Endothelial cell of umbilical vein (primary cell): ENCODE results near the gene PPP2R3C. TPM values are rescaled to one million over a fixed set of nuclear protein-coding genes. Genes with fewer than 3 reads are reported as not detected.

Source experiments
- BruUV-seq: library from RNA; stranded (reverse); fragments of 400-500 nt; replicated peaks from 2 replicates; lab custom pipeline; 2021; lab: Mats Ljungman, UMichigan
- CTCF ChIA-PET: fragments of 300-600, 350-600 bp; sonication (Branson Sonifier 250); formaldehyde crosslinking; loops from one replicate; lab custom pipeline; 2021; ENCODE audit warnings: antibody characterized with exemption, inconsistent platforms; lab: Charles Lee
- POLR2A ChIA-PET: fragments of 300-600, 350-600 bp; sonication (Branson Sonifier 250); formaldehyde crosslinking; loops from one replicate; lab custom pipeline; 2021; ENCODE audit warnings: antibody characterized with exemption, inconsistent platforms; lab: Charles Lee
- DNase-seq: peaks from one replicate; pipeline ENCODE4 v3.0.0-alpha.2; 2011; ENCODE audit warnings: low read depth, low spot score
- FAIRE-seq: peaks from 2 replicates; lab custom pipeline; 2011; peaks lifted over from hg19 to GRCh38; lab: Jason Lieb, UNC
- H2AFZ ChIP-seq: 2 replicates; pipeline ENCODE4 v1.6.0; 2012; ENCODE audit warnings: low read depth, low read length, control low read depth, inconsistent platforms
- H3K27ac ChIP-seq: 2 replicates; pipeline ENCODE4 v1.5.1; 2011; ENCODE audit warnings: low read depth, mild to moderate bottlenecking, control low read depth, low read length, moderate library complexity; ENCODE audit not compliant: insufficient read depth
- H3K27me3 ChIP-seq, 2 experiments: 2 replicates each; pipeline versions ENCODE4 v1.6.0 to v1.6.1; 2011; ENCODE audit warnings: low read length in 2 of 2, mixed read lengths in 1 of 2; ENCODE audit not compliant: control insufficient read depth in 2 of 2, insufficient read depth in 2 of 2
- H3K36me3 ChIP-seq, 2 experiments: 2 replicates in 1 of 2; 3 replicates in 1 of 2; pipeline ENCODE4 v1.5.1; 2011; ENCODE audit warnings: low read length in 2 of 2, mild to moderate bottlenecking in 1 of 2, moderate library complexity in 1 of 2; ENCODE audit not compliant: control insufficient read depth in 2 of 2, insufficient read depth in 2 of 2; ENCODE audit errors: extremely low read depth in 1 of 2
- H3K4me1 ChIP-seq: 3 replicates; pipeline ENCODE4 v1.5.1; 2011; ENCODE audit warnings: mild to moderate bottlenecking, low read length; ENCODE audit not compliant: control insufficient read depth, insufficient read depth; ENCODE audit errors: extremely low read depth
- H3K4me2 ChIP-seq: 2 replicates; pipeline ENCODE4 v1.6.1; 2011; ENCODE audit warnings: low read length, control low read depth, mixed read lengths; ENCODE audit not compliant: insufficient read depth
- H3K4me3 ChIP-seq, 3 experiments: fragments of 200-600 bp in 1 of 3; sonication (generic), shearing (Covaris generic) in 1 of 3; replicated peaks in 1 of 3; 2 replicates each; pipeline ENCODE4 v1.5.1; 2011 to 2016; ENCODE audit warnings: control low read depth in 3 of 3, low read length in 3 of 3, mild to moderate bottlenecking in 2 of 3, inconsistent platforms in 1 of 3, low read depth in 1 of 3, moderate library complexity in 1 of 3; ENCODE audit not compliant: insufficient read depth in 1 of 3
- H3K79me2 ChIP-seq: 2 replicates; pipeline ENCODE4 v1.6.0; 2012; ENCODE audit warnings: low read length, inconsistent platforms; ENCODE audit not compliant: control insufficient read depth, insufficient read depth
- H3K9ac ChIP-seq: replicated peaks from 2 replicates; pipeline ENCODE3; 2011; ENCODE audit warnings: low read length, control low read depth; ENCODE audit not compliant: insufficient read depth; ENCODE audit errors: extremely low read depth
- H3K9me1 ChIP-seq: replicated peaks from 3 replicates; pipeline ENCODE4 v1.6.0; 2011; ENCODE audit warnings: mild to moderate bottlenecking, low read length; ENCODE audit not compliant: control insufficient read depth, insufficient read depth; ENCODE audit errors: extremely low read depth
- H3K9me3 ChIP-seq: replicated peaks from 2 replicates; pipeline ENCODE4 v1.5.1; 2012; ENCODE audit warnings: low read length, inconsistent platforms; ENCODE audit not compliant: control insufficient read depth, insufficient read depth
- H4K20me1 ChIP-seq: replicated peaks from 2 replicates; pipeline ENCODE3; 2011; ENCODE audit warnings: mild to moderate bottlenecking, low read length; ENCODE audit not compliant: control insufficient read depth, insufficient read depth; ENCODE audit errors: extremely low read depth
- CTCF ChIP-seq, 2 donors: IDR thresholded peaks; 1 replicate in 1 of 2; 2 replicates in 1 of 2; pipeline ENCODE4 v1.5.1; 2011; ENCODE audit warnings: low read length in 2 of 2, mild to moderate bottlenecking in 2 of 2, moderate library complexity in 2 of 2, control low read depth in 1 of 2, inconsistent platforms in 1 of 2, low read depth in 1 of 2; ENCODE audit not compliant: insufficient read depth in 1 of 2; ENCODE audit errors: extremely low read depth in 1 of 2
- EZH2 ChIP-seq: IDR thresholded peaks from 2 replicates; pipeline ENCODE4 v1.6.1; 2012; ENCODE audit warnings: borderline replicate concordance, low read depth, mild to moderate bottlenecking, moderate library complexity, low read length, inconsistent platforms; ENCODE audit not compliant: severe bottlenecking
- FOS ChIP-seq: IDR thresholded peaks from 2 replicates; pipeline ENCODE4 v1.6.1; 2011; ENCODE audit warnings: mild to moderate bottlenecking, low read length, moderate library complexity, borderline replicate concordance; ENCODE audit not compliant: insufficient read depth
- JUN ChIP-seq: IDR thresholded peaks from 2 replicates; pipeline ENCODE4 v1.6.1; 2011; ENCODE audit warnings: borderline replicate concordance, low read depth; ENCODE audit not compliant: insufficient read length, insufficient read depth
- MAX ChIP-seq: IDR thresholded peaks from 2 replicates; pipeline ENCODE4 v1.6.1; 2011; ENCODE audit not compliant: insufficient read depth, insufficient read length
- POLR2AphosphoS5 ChIP-seq: IDR thresholded peaks from 2 replicates; pipeline ENCODE4 v1.6.1; 2012; ENCODE audit warnings: low read depth, mild to moderate bottlenecking, control low read depth, low read length, moderate library complexity; ENCODE audit not compliant: insufficient read depth
- dilution Hi-C: fragments of 300-500 bp; cut with MboI; formaldehyde crosslinking; loops from one replicate; pipeline ENCODE4 v1.15.0; 2019; ENCODE audit warnings: low sequenced_read_pairs; ENCODE audit not compliant: extremely low pct_ligation_motif_present
- intact Hi-C: fragments of 100-400 bp; cut with micrococcal nuclease; formaldehyde crosslinking; loops from one replicate; pipeline ENCODE4 v1.10.0; 2022
- polyA plus RNA-seq, 4 experiments: library from polyadenylated mRNA; depleted of rRNA in 3 of 4; stranded (reverse) in 3 of 4; unstranded in 1 of 4; fragments of >200 nt; gene quantifications; 2 replicates each; pipeline versions ENCODE4 v1.2.1 to v1.2.3, GENCODE V29; 2011 to 2012; ENCODE audit warnings: missing spikeins in 1 of 4
- total RNA-seq: library from RNA; stranded (reverse); gene quantifications from 2 replicates; pipeline ENCODE4 v1.2.3, GENCODE V29; 2021

The PPP2R3C gene
- total and polyA plus RNA-seq, 2 donors (not counting 3 experiments of a cell fraction or from before 2014, with no cell fraction given): 10.2 to 40.6 TPM

GRCh38 chr14:35112641-35113040 lies 9.1 kb downstream of the PPP2R3C start:
- ChIA-PET POLR2A (no interaction called here), CTCF (no interaction called here)
- no peaks in the 10 kb centered on the region for H3K27me3 ChIP-seq
- H3K27ac ChIP-seq: no peak overlapping the region
- FAIRE-seq (no peak), DNase-seq (no peak)
- no peak overlapping the region for H2AFZ ChIP-seq
- no peak overlapping the region for H3K4me2 ChIP-seq
- intact Hi-C loops (no loop called here), dilution Hi-C loops (no loop called here)
- peaks cover 15% of the 10 kb centered on the region for H3K79me2 ChIP-seq
- H3K36me3 ChIP-seq: peaks cover 12 to 13% of the 10 kb centered on the region in 2 experiments
- H3K9ac ChIP-seq: no peak overlapping the region
- no peak overlapping the region for H3K4me3 ChIP-seq
- BruUV-seq: no TSS peak
- TF ChIP-seq MAX: no peak
- no peak for TF ChIP-seq EZH2
- no peak for TF ChIP-seq FOS
- TF ChIP-seq CTCF (IDR thresholded peaks at IDR 0.05; ENCODE audit: extremely low read depth in 1 of 2, insufficient read depth in 1 of 2, low read depth in 1 of 2, low read length in 2 of 2): no peak
- no peak for TF ChIP-seq JUN
- no peak for TF ChIP-seq POLR2AphosphoS5
- H3K9me3 ChIP-seq: no peaks in the 10 kb centered on the region
- no peaks in the 10 kb centered on the region for H3K4me1 ChIP-seq
- H4K20me1 ChIP-seq: no peaks in the 10 kb centered on the region
- no peaks in the 10 kb centered on the region for H3K9me1 ChIP-seq
